Testis (tissue), 2 donors: ENCODE data around the gene PJVK.

ENCODE experiments used
- POLR2A ChIP-seq: fragments of 450-650 bp; IDR thresholded peaks from one replicate; pipeline ENCODE4 v1.6.1; 2017; ENCODE audit warnings: antibody characterized with exemption, mild to moderate bottlenecking, moderate library complexity
- TF ChIP-seq, protein P1 (sequence below), 3 experiments: fragments of 450-650 bp in 2 of 3; fragments of 200-600 bp in 1 of 3; sonication (generic) in 1 of 3; IDR thresholded peaks; one replicate each; pipeline ENCODE4 v1.5.1; 2016 to 2019; ENCODE audit warnings: antibody characterized with exemption in 3 of 3, mild to moderate bottlenecking in 2 of 3, moderate library complexity in 1 of 3

GRCh38 chr2:178498137-178498536 is 47.0 kb downstream of the PJVK start:
- TF ChIP-seq, protein P1, sequence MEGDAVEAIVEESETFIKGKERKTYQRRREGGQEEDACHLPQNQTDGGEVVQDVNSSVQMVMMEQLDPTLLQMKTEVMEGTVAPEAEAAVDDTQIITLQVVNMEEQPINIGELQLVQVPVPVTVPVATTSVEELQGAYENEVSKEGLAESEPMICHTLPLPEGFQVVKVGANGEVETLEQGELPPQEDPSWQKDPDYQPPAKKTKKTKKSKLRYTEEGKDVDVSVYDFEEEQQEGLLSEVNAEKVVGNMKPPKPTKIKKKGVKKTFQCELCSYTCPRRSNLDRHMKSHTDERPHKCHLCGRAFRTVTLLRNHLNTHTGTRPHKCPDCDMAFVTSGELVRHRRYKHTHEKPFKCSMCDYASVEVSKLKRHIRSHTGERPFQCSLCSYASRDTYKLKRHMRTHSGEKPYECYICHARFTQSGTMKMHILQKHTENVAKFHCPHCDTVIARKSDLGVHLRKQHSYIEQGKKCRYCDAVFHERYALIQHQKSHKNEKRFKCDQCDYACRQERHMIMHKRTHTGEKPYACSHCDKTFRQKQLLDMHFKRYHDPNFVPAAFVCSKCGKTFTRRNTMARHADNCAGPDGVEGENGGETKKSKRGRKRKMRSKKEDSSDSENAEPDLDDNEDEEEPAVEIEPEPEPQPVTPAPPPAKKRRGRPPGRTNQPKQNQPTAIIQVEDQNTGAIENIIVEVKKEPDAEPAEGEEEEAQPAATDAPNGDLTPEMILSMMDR (IDR thresholded peaks at IDR 0.05): no peak
- TF ChIP-seq POLR2A: no peak
